Activated CD8-positive, alpha-beta memory T cell treated with anti-CD3 and anti-CD28 coated beads for 36 hours (primary cell): ENCODE measurements around the gene PEPD. TPM values are rescaled to one million over a fixed set of nuclear protein-coding genes. Genes with fewer than 3 reads are reported as not detected.

ENCODE experiments used
- CTCF ChIA-PET: fragments of 350-600 bp; sonication (Branson Sonifier 250); formaldehyde crosslinking; loops from one replicate; lab custom pipeline; 2021; ENCODE audit warnings: antibody characterized with exemption; lab: Charles Lee
- POLR2A ChIA-PET: fragments of 350-600 bp; sonication (Branson Sonifier 250); formaldehyde crosslinking; loops from one replicate; lab custom pipeline; 2021; ENCODE audit warnings: antibody characterized with exemption; lab: Charles Lee
- total RNA-seq, 2 experiments: library from RNA; stranded (reverse); gene quantifications; one replicate each; pipeline ENCODE4 v1.2.3, GENCODE V29; 2021

The PEPD gene
- total RNA-seq, 2 experiments from 2014 or later = 42.2 to 46.2 TPM

- POLR2A ChIA-PET = no interaction called here
- CTCF ChIA-PET = no interaction called here
These were observed 176.4 kb downstream of the PEPD start for GRCh38 chr19:33345163-33345562.

GRCh38 chr19:33344573-33344925 is 177.0 kb downstream of the PEPD start:
- CTCF ChIA-PET = no interaction called here
- POLR2A ChIA-PET = no interaction called here

GRCh38 chr19:33343859-33344572 is 177.6 kb downstream of the PEPD start:
- ChIA-PET CTCF (no interaction called here), POLR2A (no interaction called here)

- CTCF ChIA-PET = no interaction called here
- POLR2A ChIA-PET = no interaction called here
These were observed 178.3 kb downstream of the PEPD start for GRCh38 chr19:33343301-33343700.

- POLR2A ChIA-PET = no interaction called here
- CTCF ChIA-PET = no interaction called here
These were observed 180.6 kb downstream of the PEPD start for GRCh38 chr19:33340991-33341390.

GRCh38 chr19:33339016-33339984 is 182.3 kb downstream of the PEPD start:
- POLR2A ChIA-PET = no interaction called here
- CTCF ChIA-PET = no interaction called here

Other genes starting within 250 kb of the PEPD start
- under 1 TPM; 0.61 to 0.80 TPM for gene CEBPA, start 219.3 kb downstream of the PEPD start, total RNA-seq
- 10 to 100 TPM; 28.4 to 28.6 TPM for gene CEBPG, start 148.1 kb downstream of the PEPD start, total RNA-seq
- gene CHST8, start 100.2 kb upstream of the PEPD start, total RNA-seq = not detected